Left ventricle myocardium superior (tissue), 1 donor: ENCODE results near the gene MYNN. TPM values are rescaled to one million over a fixed set of nuclear protein-coding genes. Genes with fewer than 3 reads are reported as not detected.

Source experiments
- ATAC-seq: fragments of 200-7000 bp; cut with Tn5 transposase; one replicate; pipeline ENCODE4 v1.9.1; 2020; ENCODE audit warnings: mild to moderate bottlenecking, moderate library complexity
- DNase-seq: peaks from one replicate; pipeline ENCODE4 v3.0.0-alpha.2; 2020
- intact Hi-C: fragments of 100-400 bp; cut with micrococcal nuclease; formaldehyde crosslinking; loops from one replicate; pipeline ENCODE4 v1.11.0; 2022
- total RNA-seq: library from RNA; stranded (reverse); fragmentation: NEBNext Ultra II Directional; extraction: Animal tissue kit (Norgen Biotek cat#: 25700); gene quantifications from one replicate; pipeline ENCODE4 v1.2.1, GENCODE V29; 2021
- donor health status: DM: no; HTN: yes; CAD: no; lungs with severe emphysema.

The MYNN gene
- total RNA-seq, 1 donor from 2014 or later = 13.2 TPM

GRCh38 chr3:169818316-169818715 lies 45.1 kb downstream of the MYNN start:
- intact Hi-C loops = no loop called here
- ATAC-seq (no peak), DNase-seq (no peak)

DNA sequence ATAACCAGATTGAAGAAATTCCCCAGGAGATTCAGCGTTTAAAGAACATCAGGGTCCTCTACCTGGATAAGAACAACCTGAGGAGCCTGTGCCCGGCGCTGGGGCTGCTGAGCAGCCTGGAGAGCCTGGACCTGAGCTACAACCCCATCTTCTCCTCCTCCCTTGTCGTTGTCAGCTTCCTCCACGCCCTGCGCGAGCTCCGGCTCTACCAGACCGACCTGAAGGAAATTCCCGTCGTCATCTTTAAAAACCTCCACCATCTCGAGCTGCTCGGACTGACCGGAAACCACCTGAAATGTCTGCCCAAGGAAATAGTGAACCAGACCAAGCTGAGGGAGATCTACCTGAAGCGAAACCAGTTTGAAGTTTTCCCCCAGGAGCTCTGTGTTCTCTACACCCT lies 48.9 kb downstream of the MYNN start:
- DNase-seq = no peak
- intact Hi-C loops = no loop called here
- ATAC-seq = no peak

DNA sequence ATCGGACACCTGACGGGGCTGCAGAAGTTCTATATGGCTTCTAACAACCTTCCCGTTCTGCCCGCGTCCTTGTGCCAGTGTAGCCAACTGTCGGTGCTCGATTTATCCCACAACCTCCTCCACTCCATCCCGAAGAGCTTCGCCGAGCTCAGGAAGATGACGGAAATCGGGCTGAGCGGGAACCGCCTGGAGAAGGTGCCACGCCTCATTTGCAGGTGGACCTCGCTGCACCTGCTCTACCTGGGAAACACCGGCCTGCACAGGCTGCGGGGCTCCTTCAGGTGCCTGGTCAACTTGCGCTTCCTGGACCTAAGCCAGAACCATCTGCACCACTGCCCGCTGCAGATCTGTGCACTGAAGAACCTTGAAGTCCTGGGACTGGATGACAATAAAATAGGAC lies 49.3 kb downstream of the MYNN start:
- ATAC-seq (no peak), DNase-seq (no peak)
- intact Hi-C loops = no loop called here

DNA sequence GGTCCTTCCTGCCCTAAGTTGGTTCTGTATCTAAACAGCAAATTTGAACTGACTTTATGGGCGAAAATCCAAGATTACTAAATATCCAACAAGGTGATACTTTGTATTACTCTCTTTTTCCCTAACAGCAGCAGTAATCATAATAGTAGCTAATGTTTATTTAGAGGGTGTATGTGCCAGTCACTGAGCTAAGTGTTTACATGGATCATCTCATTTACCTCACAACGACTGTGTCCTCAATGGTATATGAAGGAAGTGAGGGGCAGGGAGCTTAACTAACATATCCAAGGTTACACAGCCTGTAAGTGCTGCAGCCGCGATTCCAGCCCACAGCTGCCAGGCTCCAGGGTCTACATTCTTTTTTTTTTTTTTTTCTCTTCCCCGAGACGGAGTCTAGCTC lies 49.8 kb downstream of the MYNN start:
- ATAC-seq = no peak

GRCh38 chr3:169825316-169825715 lies 52.1 kb downstream of the MYNN start:
- intact Hi-C loops = no loop called here
- ATAC-seq (no peak), DNase-seq (no peak)

More for the DNA sequence above, 49.8 kb downstream of the MYNN start:
- no peak for DNase-seq
- intact Hi-C loops = no loop called here

- no peak for DNase-seq
- intact Hi-C loops = no loop called here
- ATAC-seq = no peak
Measured at GRCh38 chr3:169827712-169828111, 54.5 kb downstream of the MYNN start.

DNA sequence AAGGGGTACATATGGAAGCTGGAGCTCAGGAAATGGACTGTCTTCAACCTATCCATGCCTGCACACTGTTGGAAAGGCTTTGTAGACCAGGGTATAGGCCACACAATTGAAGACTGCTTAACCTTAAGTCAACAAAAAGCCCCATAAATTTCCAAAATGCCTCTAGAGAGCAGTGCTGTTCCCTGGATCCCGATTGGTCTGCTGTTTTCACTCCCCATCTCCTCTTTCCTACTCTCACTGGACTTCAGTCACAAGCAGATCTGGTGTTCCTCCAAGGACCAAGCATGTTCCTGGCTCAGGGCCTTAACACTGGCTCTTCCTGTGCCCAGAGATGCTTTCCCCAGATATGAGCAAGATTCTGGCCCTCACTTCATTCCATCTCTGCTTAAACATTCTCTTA lies 62.3 kb downstream of the MYNN start:
- ATAC-seq = no peak

DNA sequence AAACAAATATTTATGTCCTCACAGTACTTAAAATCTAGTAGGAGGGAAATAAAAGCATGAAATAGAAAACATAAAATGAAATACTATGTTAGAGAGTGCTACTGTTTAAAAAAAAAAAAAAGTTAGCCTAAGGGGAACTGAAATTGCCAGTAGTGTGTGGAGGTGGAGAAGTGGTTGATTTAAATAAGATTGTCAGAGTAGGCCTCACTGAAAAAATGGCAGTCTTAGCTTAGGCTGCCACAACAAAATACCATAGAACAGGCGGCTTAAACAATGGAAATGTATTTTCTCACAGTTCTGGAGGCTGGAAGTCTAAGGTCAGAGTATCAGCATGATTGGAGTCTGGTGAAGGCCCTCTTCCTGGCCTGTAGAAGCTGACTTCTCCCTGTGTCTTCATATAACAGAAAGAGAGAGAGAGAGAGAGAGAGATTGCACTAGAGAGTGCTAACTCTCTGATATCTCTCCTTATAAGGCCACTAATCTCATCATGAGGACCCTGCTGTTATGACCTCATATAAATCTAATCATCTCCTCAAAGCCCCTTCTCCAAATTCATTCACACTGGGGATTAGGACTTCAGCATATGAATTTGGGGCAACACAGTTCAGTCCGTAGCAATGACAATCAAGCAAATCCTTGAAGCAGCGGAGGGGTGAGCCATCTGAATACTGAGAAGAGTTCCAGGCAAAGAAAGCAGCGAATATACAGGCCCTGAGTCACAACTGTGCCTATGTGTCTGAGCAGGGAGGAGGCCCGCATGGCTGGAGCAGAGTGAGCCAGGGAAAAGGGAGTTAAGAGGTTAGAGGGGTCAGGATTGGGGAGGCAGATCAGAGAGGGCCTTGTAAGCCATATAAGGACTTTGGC lies 63.1 kb downstream of the MYNN start:
- DNase-seq (no peak), ATAC-seq (no peak)
- intact Hi-C loops = no loop called here

More for the DNA sequence above, 62.3 kb downstream of the MYNN start:
- DNase-seq = no peak
- intact Hi-C loops = no loop called here

DNA sequence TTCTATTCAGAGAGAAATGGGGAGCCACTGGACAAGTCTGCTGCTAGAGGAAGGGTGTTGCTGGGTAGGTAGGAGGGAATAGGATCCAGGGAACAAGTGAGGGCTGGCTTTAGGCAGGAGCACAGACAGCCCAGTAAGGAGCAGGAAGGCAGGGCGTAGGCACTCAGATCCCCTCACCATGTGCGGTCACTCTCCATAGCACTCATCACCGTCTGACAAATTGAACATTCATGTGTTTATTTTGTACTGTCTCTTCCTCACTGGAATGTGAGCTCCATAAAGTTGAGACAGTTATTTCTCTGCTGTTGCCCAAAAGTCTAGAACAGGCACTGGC lies 63.7 kb downstream of the MYNN start:
- ATAC-seq = no peak
- DNase-seq = no peak
- intact Hi-C loops = no loop called here

DNA sequence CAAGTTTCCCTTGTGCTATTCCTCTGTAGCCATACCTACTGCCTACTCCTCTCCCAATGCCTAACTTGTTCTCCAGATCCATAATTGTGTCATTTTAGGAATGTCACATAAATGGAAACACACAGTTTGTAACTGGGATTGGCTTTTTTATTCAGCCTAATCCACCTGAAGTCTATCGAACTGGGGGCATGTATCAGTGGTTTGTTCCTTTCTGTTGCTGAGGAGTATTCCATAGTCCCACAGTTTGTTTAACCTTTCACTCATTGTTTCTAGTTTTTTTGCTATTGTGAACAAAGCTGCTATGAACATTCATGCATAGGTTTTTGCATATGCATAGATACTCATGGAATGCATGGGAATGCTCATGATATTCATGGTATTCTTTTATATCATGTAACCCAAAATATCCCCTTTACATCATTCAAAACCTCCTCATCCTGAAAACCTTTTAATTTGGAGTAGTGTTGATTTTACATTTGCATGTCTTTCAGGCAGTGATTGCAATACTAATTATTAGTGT lies 65.4 kb downstream of the MYNN start:
- intact Hi-C loops = no loop called here
- ATAC-seq (no peak), DNase-seq (no peak)

Other genes starting within 250 kb of the MYNN start
- gene MECOM, start 109.7 kb upstream of the MYNN start, total RNA-seq = 16.3 TPM
- gene TERC, start 8.3 kb upstream of the MYNN start, total RNA-seq = 3.5 TPM
- gene ACTRT3, start 3.8 kb upstream of the MYNN start, total RNA-seq = 0.72 TPM
- gene LRRIQ4, start 39.5 kb downstream of the MYNN start, total RNA-seq = not detected
- gene LRRC34, start 39.5 kb downstream of the MYNN start, total RNA-seq = 1.6 TPM
- gene LRRC31, start 96.5 kb downstream of the MYNN start, total RNA-seq = not detected
- gene SAMD7, start 138.2 kb downstream of the MYNN start, total RNA-seq = not detected
- 79.0 TPM for gene SEC62, start 193.4 kb downstream of the MYNN start, total RNA-seq